GM12872 (cell line): Measurements from ENCODE around the gene EIF3K.

Experiments used
- TF ChIP-seq, protein P1 (sequence below): IDR thresholded peaks from 3 replicates; pipeline ENCODE4 v1.5.1; 2011; ENCODE audit warnings: low read depth, mild to moderate bottlenecking, low read length, moderate library complexity; ENCODE audit not compliant: insufficient read depth

Gene EIF3K

DNA sequence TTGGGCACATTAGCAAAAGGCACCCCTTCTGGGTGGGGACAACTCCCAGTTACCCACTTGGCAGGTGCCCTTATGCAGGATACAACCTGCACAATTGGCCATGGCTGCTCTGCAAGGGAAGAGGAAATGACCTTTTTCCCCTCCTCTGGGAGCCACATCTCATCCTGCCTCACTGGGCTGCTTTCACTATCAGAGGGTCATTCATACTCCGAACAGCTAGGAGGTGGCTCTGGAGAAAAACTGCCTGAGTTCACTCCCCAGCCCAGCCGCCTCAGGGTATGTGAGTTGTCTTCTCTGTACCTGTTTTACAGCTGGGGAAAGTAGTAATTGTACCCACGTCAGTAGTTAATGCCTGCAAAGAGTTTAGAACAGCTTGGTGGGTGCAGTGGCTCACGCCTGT lies 21.4 kb downstream of the EIF3K start:
- TF ChIP-seq, protein P1, sequence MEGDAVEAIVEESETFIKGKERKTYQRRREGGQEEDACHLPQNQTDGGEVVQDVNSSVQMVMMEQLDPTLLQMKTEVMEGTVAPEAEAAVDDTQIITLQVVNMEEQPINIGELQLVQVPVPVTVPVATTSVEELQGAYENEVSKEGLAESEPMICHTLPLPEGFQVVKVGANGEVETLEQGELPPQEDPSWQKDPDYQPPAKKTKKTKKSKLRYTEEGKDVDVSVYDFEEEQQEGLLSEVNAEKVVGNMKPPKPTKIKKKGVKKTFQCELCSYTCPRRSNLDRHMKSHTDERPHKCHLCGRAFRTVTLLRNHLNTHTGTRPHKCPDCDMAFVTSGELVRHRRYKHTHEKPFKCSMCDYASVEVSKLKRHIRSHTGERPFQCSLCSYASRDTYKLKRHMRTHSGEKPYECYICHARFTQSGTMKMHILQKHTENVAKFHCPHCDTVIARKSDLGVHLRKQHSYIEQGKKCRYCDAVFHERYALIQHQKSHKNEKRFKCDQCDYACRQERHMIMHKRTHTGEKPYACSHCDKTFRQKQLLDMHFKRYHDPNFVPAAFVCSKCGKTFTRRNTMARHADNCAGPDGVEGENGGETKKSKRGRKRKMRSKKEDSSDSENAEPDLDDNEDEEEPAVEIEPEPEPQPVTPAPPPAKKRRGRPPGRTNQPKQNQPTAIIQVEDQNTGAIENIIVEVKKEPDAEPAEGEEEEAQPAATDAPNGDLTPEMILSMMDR: no peak

DNA sequence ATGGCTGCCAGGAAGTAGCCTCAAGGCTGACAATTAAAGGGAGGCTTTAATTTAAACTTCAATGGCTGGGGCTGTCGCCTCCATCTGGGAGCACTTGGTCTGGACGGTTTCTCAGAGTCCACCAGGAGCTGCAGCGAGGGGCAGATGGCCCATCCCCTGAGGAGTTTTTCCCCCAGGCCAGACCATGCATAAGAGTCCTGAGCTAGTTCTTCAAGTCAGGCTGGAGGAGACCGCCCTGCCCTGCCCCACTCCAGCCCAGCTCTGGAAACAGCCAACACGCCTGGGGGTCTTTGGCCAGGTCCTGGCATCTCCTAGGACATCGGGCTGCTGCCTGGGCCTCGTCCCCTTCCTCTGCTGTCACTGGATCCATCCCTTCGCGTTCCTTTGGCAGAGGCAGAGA lies 23.2 kb downstream of the EIF3K start:
- TF ChIP-seq, protein P1: no peak

DNA sequence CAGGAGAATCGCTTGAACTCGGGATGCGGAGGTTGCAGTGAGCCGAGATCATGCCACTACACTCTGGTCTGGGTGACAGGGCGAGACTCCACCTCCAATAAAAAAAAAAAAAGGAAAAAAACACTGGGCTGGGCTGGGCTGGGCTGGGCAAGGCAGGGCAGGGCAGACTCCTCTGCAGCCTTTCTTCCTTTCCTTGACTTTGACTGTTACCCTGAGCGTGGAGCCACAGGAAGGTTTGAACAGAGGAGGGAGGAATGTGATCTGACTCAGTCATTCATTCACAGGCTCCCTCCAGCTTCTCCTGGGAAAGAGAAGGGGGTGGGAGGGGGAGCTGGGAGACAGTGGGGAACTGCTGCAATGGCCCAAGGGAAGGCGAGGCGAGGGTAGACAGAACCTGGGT lies 25.7 kb downstream of the EIF3K start:
- TF ChIP-seq, protein P1: no peak

DNA sequence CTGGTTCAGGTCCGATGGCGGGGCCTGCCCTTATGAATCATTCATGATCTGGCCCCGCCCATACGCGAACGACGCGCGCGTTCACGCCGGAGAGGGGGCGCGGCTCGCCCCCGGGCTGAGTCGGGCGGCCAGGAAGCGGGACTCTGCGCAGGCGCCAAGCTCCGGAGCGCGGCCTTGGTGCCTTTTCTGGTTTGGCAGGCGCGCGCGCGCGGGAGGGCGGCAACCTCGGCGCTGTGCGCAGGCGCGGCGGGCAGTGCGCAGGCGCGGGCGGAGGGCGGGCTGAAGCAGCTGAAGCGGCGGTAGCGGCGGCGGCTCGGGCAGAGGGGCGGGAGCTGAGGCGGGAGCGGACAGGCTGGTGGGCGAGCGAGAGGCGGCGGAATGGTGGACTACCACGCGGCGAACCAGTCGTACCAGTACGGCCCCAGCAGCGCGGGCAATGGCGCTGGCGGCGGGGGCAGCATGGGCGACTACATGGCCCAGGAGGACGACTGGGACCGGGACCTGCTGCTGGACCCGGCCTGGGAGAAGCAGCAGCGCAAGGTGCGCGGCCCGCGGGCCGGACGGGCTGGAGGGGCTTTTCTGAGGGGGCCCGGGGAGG lies 28.5 kb downstream of the EIF3K start, which contains the start of gene ACTN4:
ACTN4 (plus strand) TSS at position 282 of the 598 bp plus-strand sequence; CDS start at position 379, 97 bp downstream.
- TF ChIP-seq, protein P1: no peak

DNA sequence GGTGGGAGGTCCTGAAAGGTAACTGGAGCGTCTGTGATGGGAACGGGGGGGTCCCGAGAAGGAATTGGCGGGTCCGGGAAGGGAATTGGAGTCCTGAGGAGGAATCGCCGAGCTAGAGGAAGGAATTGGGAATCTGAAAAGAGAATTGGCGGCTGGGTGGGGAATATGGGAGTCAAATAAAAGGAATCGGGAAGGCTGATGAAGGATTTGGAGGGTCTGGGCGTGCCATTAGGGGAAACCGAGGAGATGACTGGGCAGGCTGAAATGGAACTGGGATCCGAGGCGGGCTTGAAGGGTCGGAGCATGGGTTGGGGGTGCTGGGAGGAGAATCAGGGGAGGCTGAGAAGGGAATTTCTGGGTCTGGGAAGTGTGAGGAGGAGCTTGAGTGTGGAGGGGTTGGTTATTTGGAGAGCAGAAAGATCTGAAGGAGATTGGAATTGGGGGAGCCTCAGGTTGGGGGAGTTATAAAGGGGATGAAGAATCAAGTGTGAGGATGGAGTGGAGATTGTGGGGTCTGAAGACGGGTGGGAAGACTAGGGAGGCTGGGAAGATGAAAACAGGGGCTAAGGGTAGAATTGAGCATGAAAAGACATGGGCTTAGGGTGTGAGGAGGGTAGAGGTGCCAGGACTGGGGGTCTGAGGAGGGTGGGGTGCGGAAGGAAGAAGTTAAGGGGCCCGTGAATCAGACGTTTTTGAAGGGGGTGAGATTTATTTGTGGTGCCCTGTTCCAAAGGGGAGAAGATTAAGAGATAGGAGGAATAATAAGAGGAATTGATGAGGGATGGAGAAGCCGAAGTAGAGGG lies 29.2 kb downstream of the EIF3K start:
- TF ChIP-seq, protein P1: no peak

DNA sequence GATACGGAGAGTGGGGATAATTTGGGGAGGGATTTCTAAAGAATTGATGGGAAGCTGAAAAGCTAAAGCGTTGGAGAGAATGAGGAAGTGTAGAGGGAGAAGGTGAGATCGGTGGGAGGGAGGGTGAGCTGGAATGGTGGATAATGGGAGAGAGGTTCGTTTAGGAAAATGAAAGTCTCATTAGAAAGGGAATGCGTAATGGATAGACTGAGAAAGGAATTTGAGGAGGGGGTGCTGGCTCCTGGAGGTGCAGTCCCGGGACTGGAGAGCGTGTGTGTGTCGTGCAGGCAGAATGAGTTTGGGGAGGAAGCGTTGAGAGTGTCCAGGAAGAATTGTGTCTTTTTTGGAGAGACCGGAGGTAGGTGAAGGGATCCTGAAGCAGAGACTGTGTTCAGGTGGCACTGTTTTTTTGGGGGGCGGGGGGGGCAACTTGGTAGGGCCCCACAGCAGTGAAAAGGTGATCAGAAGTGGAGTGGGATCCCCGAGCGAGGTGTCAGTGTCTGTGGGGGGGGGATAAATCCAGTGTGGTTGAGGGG lies 29.8 kb downstream of the EIF3K start:
- TF ChIP-seq, protein P1: no peak

DNA sequence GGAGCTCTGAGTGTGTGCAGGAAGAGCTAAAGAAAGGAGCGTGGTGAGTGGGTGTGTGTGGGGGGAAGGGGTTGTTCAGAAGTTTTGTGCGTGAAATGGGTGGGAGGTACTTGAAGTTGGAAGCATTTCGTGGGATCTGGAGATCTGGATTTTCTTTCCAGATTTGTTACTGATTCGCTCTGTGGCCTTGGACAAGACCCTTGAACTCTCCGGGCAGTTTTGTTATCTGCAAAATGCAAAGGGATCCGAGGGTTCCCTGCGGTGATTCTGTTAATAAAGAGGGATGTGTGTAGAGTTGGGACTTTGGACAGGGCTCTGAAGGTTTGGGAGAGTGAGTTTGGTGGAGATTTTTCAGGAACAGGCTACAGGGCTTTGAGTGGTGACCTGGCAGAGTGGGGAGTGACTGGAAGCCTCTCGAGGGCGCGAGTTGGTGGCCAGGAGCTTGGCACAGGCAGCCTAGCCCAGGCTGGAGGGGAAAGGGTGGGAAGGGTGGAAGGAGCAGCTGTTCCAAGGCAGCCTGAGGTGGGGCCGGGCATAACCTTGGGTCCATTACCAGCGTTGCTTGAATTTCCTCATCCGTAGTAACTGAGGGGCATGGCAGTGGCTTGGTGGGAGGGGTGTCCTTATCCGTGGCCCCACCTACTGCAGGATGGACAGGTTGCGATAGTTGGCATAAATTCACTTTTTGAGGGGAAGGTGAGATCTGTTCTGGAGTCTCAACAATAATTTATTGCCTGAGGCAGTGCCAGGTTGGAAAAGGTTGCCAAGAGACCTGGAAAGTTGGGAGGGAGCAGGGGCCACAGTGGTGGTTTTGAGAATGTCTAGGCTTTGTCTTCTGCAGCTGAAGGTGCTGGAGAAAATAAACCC lies 30.6 kb downstream of the EIF3K start:
- TF ChIP-seq, protein P1: no peak
